HCT116 (cell line): ENCODE data around the gene DYNC1I1. TPM values are rescaled to one million over a fixed set of nuclear protein-coding genes. Genes with fewer than 3 reads are reported as not detected.

Source experiments
- ATAC-seq: fragments of 200-7000 bp; cut with Tn5 transposase; 2 replicates; pipeline ENCODE4 v1.9.1; 2020; ENCODE audit warnings: mild to moderate bottlenecking, moderate library complexity
- BruUV-seq: library from RNA; stranded (reverse); fragments of 400-500 nt; replicated peaks from 2 replicates; lab custom pipeline; 2021; lab: Mats Ljungman, UMichigan
- CTCF ChIA-PET: fragments of 300-600 bp; sonication (Branson Sonifier 250); formaldehyde crosslinking; loops from one replicate; lab custom pipeline; 2021; ENCODE audit warnings: antibody characterized with exemption; lab: Charles Lee
- POLR2A ChIA-PET: fragments of 300-600, 350-600 bp; sonication (Branson Sonifier 250); formaldehyde crosslinking; loops from one replicate; lab custom pipeline; 2021; ENCODE audit warnings: antibody characterized with exemption; lab: Charles Lee
- RAD21 ChIA-PET, 2 experiments: fragments of 300-600 bp; sonication (Branson Sonifier 250); formaldehyde crosslinking; loops; one replicate each; lab custom pipeline; 2023; ENCODE audit warnings: low total read pairs in 2 of 2; ENCODE audit not compliant: uncharacterized antibody in 2 of 2, unreplicated experiment in 2 of 2, low non-redundant PET in 1 of 2; lab: Charles Lee
- DNase-seq: peaks from one replicate; pipeline ENCODE4 v3.0.0-alpha.2; 2010; ENCODE audit warnings: low read depth, low spot score
- H2AFZ ChIP-seq: fragments of 200-600 bp; shearing (Covaris generic), sonication (generic); 2 replicates; pipeline ENCODE4 v1.6.1; 2017; ENCODE audit warnings: low read depth, mixed run types, mixed read lengths, antibody characterized with exemption, low read length; ENCODE audit not compliant: poor library complexity, severe bottlenecking
- H3K27ac ChIP-seq: 2 replicates; pipeline ENCODE4 v1.5.1; 2012; ENCODE audit warnings: low read depth, low read length
- H3K27me3 ChIP-seq: fragments of 200-600 bp; sonication (generic); 2 replicates; pipeline ENCODE4 v1.6.1; 2016; ENCODE audit warnings: mixed run types, low read length, mixed read lengths; ENCODE audit not compliant: insufficient read depth
- H3K36me3 ChIP-seq, 2 experiments: fragments of 200-500 bp in 1 of 2; fragments of 200-600 bp in 1 of 2; sonication (Bioruptor generic) in 1 of 2; sonication (generic) in 1 of 2; 2 replicates each; pipeline versions ENCODE4 v1.5.1 to v1.6.1; 2014 to 2016; ENCODE audit warnings: low read length in 2 of 2, inconsistent platforms in 1 of 2, mixed read lengths in 1 of 2, mixed run types in 1 of 2; ENCODE audit not compliant: insufficient read depth in 2 of 2, control insufficient read depth in 1 of 2
- H3K4me1 ChIP-seq, 2 experiments: fragments of 200-600 bp in 1 of 2; sonication (generic) in 1 of 2; 2 replicates each; pipeline versions ENCODE4 v1.5.1 to v1.6.1; 2012 to 2017; ENCODE audit warnings: low read length in 2 of 2, inconsistent platforms in 1 of 2, mild to moderate bottlenecking in 1 of 2, mixed read lengths in 1 of 2, mixed run types in 1 of 2, moderate library complexity in 1 of 2; ENCODE audit not compliant: insufficient read depth in 2 of 2, control insufficient read depth in 1 of 2
- H3K4me2 ChIP-seq: fragments of 200-600 bp; sonication (generic); 2 replicates; pipeline ENCODE4 v1.6.1; 2017; ENCODE audit warnings: mixed run types, low read length, mixed read lengths
- H3K4me3 ChIP-seq, 2 experiments: fragments of 200-600 bp in 1 of 2; sonication (generic) in 1 of 2; replicated peaks in 1 of 2; 2 replicates each; pipeline ENCODE4 v1.5.1; 2011 to 2016; ENCODE audit warnings: low read length in 2 of 2, control low read depth in 1 of 2, low read depth in 1 of 2, mild to moderate bottlenecking in 1 of 2, mixed read lengths in 1 of 2, mixed run types in 1 of 2
- H3K79me2 ChIP-seq: fragments of 200-600 bp; sonication (generic); 2 replicates; pipeline ENCODE4 v1.6.1; 2017; ENCODE audit warnings: mild to moderate bottlenecking, mixed run types, low read length, moderate library complexity, mixed read lengths; ENCODE audit not compliant: insufficient read depth
- H3K9ac ChIP-seq: fragments of 200-600 bp; sonication (generic); 2 replicates; pipeline ENCODE4 v1.6.1; 2016; ENCODE audit warnings: low read length, mixed read lengths
- H3K9me2 ChIP-seq: fragments of 200-600 bp; sonication (generic), shearing (Covaris generic); 2 replicates; pipeline ENCODE4 v1.6.1; 2017; ENCODE audit warnings: mixed run types, mild to moderate bottlenecking, moderate library complexity; ENCODE audit not compliant: insufficient read depth
- H3K9me3 ChIP-seq, 2 experiments: fragments of 200-500 bp in 1 of 2; fragments of 200-600 bp in 1 of 2; sonication (Bioruptor generic) in 1 of 2; sonication (generic) in 1 of 2; 2 replicates each; pipeline ENCODE4 v1.6.1; 2014 to 2017; ENCODE audit warnings: low read length in 2 of 2, mixed read lengths in 2 of 2, inconsistent platforms in 1 of 2, low read depth in 1 of 2, mild to moderate bottlenecking in 1 of 2, mixed run types in 1 of 2, moderate library complexity in 1 of 2; ENCODE audit not compliant: control insufficient read depth in 1 of 2, insufficient read depth in 1 of 2
- H4K20me1 ChIP-seq: fragments of 200-600 bp; sonication (generic), shearing (Covaris generic); 2 replicates; pipeline ENCODE4 v1.6.1; 2017; ENCODE audit warnings: mixed run types, mild to moderate bottlenecking, moderate library complexity; ENCODE audit not compliant: insufficient read depth
- EGR1 ChIP-seq: IDR thresholded peaks from 2 replicates; pipeline ENCODE4 v1.6.1; 2012; ENCODE audit warnings: low read depth
- FOSL1 ChIP-seq: IDR thresholded peaks from 2 replicates; pipeline ENCODE4 v1.6.1; 2012; ENCODE audit warnings: low read depth
- POLR2A ChIP-seq: IDR thresholded peaks from 2 replicates; pipeline ENCODE4 v1.7.0; 2011; ENCODE audit warnings: borderline replicate concordance; ENCODE audit not compliant: insufficient read depth, insufficient read length; ENCODE audit errors: extremely low read depth
- POLR2AphosphoS5 ChIP-seq: IDR thresholded peaks from 2 replicates; pipeline ENCODE4 v1.6.1; 2011; ENCODE audit warnings: mild to moderate bottlenecking, low read depth, low read length, moderate library complexity
- RAD21 ChIP-seq: IDR thresholded peaks from 2 replicates; pipeline ENCODE4 v1.6.1; 2012; ENCODE audit warnings: low read depth, mild to moderate bottlenecking
- REST ChIP-seq: IDR thresholded peaks from 2 replicates; pipeline ENCODE4 v1.6.1; 2012; ENCODE audit warnings: low read depth
- SRF ChIP-seq: IDR thresholded peaks from 2 replicates; pipeline ENCODE4 v1.6.1; 2012; ENCODE audit warnings: low read depth
- TCF7L2 ChIP-seq: IDR thresholded peaks from 2 replicates; pipeline ENCODE4 v1.7.0; 2011; ENCODE audit warnings: borderline replicate concordance, inconsistent platforms; ENCODE audit not compliant: insufficient read depth, insufficient read length; ENCODE audit errors: extremely low read depth
- YY1 ChIP-seq: IDR thresholded peaks from 2 replicates; pipeline ENCODE4 v1.6.1; 2011; ENCODE audit warnings: low read length, low read depth, moderate library complexity, mild to moderate bottlenecking; ENCODE audit not compliant: insufficient replicate concordance; ENCODE audit errors: extremely low read depth
- ZNF274 ChIP-seq: fragments of 200-500 bp; sonication (Bioruptor generic); IDR thresholded peaks from 2 replicates; pipeline ENCODE4 v1.6.1; 2014; ENCODE audit warnings: mild to moderate bottlenecking, low read depth, low read length, inconsistent platforms
- intact Hi-C: fragments of 100-400 bp; cut with micrococcal nuclease; formaldehyde crosslinking; loops from 2 replicates; pipeline ENCODE4 v1.10.0; 2022
- total RNA-seq: library from RNA; stranded (reverse); gene quantifications from one replicate; pipeline ENCODE4 v1.2.1, GENCODE V29; 2021; ENCODE audit not compliant: unreplicated experiment

DYNC1I1 gene
- total RNA-seq, 1 experiment from 2014 or later: not detected

DNA sequence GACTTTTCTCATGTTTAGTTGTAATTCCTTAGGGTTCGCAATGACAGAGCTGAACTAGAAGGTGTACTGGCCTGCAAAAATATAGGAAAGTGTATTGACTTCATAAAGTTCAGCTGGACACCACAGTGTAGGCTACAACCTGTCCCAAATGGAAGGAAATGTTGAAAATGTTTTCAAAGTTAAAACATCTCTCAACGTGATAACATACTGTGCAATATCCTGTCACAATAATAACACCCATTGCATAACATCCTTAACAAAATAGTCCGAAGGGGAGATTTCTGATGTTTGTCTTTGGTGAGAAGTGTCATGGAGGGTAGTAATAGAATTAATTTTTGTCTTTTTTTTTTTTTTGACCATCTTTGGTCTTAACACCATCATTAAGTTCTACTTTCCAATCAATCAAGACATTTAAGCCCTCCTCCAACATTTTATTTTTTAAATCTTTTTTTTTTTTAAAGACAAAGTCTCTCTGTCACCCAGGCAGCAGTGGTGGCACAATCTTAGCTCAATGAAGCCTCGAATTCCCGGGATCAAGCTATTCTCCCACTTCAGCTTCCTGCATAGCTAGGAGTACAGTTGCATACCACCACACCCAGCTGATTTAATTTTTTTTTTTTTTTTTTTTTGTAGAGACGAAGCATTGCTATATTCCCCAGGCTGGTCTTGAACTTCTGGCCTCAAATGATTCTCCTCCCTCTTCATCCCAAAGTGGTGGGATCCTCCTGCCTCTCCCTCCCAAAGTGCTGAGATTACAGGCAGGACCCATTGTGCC is 45.7 kb downstream of the DYNC1I1 start:
- Histone ChIP-seq H3K4me1 (no peaks in the 10 kb centered on the region), H2AFZ (no peak overlapping the region), H3K4me2 (no peak overlapping the region), H3K4me3 (no peak overlapping the region), H4K20me1 (no peaks in the 10 kb centered on the region), H3K9ac (no peak overlapping the region), H3K79me2 (no peaks in the 10 kb centered on the region), H3K9me3 (no peaks in the 10 kb centered on the region), H3K9me2 (no peaks in the 10 kb centered on the region), H3K27me3 (peaks cover 13% of the 10 kb centered on the region), H3K27ac (no peak overlapping the region)
- ATAC-seq (no peak), DNase-seq (no peak)
- POLR2A ChIA-PET: no interaction called here
- intact Hi-C loops: no loop called here
- BruUV-seq: no TSS peak
- TF ChIP-seq FOSL1: no peak
- no peak for TF ChIP-seq POLR2A
- no peak for TF ChIP-seq ZNF274
- TF ChIP-seq POLR2AphosphoS5: no peak
- TF ChIP-seq RAD21: no peak
- no peak for TF ChIP-seq SRF
- TF ChIP-seq YY1: no peak
- no peak for TF ChIP-seq EGR1
- TF ChIP-seq, all 23 proteins: peak for 0
- no peaks in the 10 kb centered on the region for H3K36me3 ChIP-seq
- ChIA-PET CTCF (no interaction called here), RAD21 (no interaction called here)

GRCh38 chr7:95820778-95821177 is 48.4 kb downstream of the DYNC1I1 start:
- TF ChIP-seq TCF7L2 (no peak), EGR1 (no peak), YY1 (no peak), REST (no peak)
- Histone ChIP-seq H2AFZ (no peak overlapping the region), H3K9me2 (no peaks in the 10 kb centered on the region), H3K9me3 (no peaks in the 10 kb centered on the region), H3K27me3 (peaks cover 3% of the 10 kb centered on the region), H3K27ac (no peak overlapping the region), H3K4me1 (no peaks in the 10 kb centered on the region), H3K4me2 (no peak overlapping the region), H3K36me3 (no peaks in the 10 kb centered on the region), H3K9ac (no peak overlapping the region), H3K79me2 (no peaks in the 10 kb centered on the region), H3K4me3 (no peak overlapping the region), H4K20me1 (no peaks in the 10 kb centered on the region)
- DNase-seq: no peak
- ChIA-PET RAD21 (no interaction called here), POLR2A (no interaction called here), CTCF (no interaction called here)
- no TSS peak for BruUV-seq
- intact Hi-C loops: no loop called here
- no peak for ATAC-seq
